ENCODE data around the gene CYP24A1. TPM values are rescaled to one million over a fixed set of nuclear protein-coding genes. Genes with fewer than 3 reads are reported as not detected.
A peak's percentile ranks its signal among the peaks of the same experiment; 100 is the strongest.

CYP24A1 gene
- total RNA-seq (2022) (0.28 and 0.34 TPM in 2 replicates), Bru-seq, nascent RNA (percentile 17 among the genes with signal in this experiment), BruChase-seq, experiment 1, labeled RNA remaining after a 6-hour chase (percentile 16 among the genes with signal in this experiment), BruChase-seq, experiment 2, labeled RNA remaining after a 2-hour chase (percentile 22 among the genes with signal in this experiment)
- long read RNA-seq, partial matches to known transcripts: 0 of 1 reads
- long read RNA-seq, other reads (novel, unspliced or antisense): 1 of 1 reads

DNA sequence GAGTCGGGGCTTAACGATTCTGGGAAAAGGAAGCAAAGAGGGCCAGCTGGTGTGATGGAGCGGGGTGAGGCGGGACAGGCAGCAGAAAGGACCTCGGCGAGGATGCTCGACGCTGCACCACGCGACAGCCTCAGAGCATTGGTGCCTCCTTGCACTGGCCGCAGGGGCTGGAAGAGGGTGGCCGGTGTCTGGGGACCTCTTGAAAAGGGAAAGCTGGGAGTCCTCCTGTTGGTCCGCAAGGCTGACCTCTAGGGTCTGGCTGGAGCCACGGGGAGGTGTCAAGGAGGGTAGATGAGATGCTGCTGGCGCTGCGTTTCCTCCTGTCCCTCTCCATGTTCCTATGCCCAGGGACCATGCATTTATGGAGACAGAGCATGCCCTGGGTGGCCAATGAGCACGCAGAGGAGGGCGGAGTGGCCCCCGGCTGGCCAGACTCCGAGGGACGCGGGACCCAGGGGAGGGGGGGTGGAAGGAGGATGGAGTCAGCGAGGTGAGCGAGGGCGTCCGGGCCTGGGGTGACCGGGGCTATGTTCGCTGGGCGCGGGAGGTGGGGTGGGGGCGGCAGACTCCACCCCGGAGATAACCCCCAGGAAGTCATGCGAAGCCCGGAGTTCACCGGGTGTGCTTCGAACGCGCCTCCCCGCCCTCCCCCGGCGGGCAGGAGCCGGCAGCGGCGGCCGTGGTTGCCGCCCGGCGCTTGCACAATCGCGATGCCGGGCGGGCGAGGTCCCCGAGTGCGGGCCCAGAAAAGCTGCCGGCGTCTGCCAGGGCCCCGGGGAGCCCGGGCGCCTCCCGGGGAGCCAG lies at the start of gene CYP24A1:
Gene CYP24A1, minus strand, starts transcription at position 334 of the 804 bp plus-strand sequence. CDS start 407 bp downstream, outside the sequence.
- Mint-ChIP-seq H3K36me3 (ENCODE audit: insufficient read depth, unreplicated experiment) (no peaks in the 10 kb centered on the region), H3K27ac (ENCODE audit: low read depth, unreplicated experiment) (no peak within 1 kb of the TSS), H3K27me3 (ENCODE audit: insufficient read depth, unreplicated experiment) (no peaks in the 10 kb centered on the region), H3K4me3 (ENCODE audit: unreplicated experiment) (peak within 1 kb of the TSS; percentile 67), H3K4me1 (ENCODE audit: insufficient read depth, unreplicated experiment) (peaks cover 20% of the 10 kb centered on the region), H3K9me3 (ENCODE audit: unreplicated experiment) (no peaks in the 10 kb centered on the region)
- DNase-seq (ENCODE audit: unreplicated experiment): peak; percentile 41
- CTCF ChIA-PET: interaction anchor here (2.6 kb wide), 1 partner anchor 68 kb away, joined by 8 read pairs; no protein-coding TSS in a partner anchor
- BruUV-seq (replicated peaks): no TSS peak
- intact Hi-C loops (cut with micrococcal nuclease): no loop called here
- TF ChIP-seq, protein P1, sequence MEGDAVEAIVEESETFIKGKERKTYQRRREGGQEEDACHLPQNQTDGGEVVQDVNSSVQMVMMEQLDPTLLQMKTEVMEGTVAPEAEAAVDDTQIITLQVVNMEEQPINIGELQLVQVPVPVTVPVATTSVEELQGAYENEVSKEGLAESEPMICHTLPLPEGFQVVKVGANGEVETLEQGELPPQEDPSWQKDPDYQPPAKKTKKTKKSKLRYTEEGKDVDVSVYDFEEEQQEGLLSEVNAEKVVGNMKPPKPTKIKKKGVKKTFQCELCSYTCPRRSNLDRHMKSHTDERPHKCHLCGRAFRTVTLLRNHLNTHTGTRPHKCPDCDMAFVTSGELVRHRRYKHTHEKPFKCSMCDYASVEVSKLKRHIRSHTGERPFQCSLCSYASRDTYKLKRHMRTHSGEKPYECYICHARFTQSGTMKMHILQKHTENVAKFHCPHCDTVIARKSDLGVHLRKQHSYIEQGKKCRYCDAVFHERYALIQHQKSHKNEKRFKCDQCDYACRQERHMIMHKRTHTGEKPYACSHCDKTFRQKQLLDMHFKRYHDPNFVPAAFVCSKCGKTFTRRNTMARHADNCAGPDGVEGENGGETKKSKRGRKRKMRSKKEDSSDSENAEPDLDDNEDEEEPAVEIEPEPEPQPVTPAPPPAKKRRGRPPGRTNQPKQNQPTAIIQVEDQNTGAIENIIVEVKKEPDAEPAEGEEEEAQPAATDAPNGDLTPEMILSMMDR (IDR thresholded peaks at IDR 0.05; ENCODE audit: unreplicated experiment): no peak
- POLR2A ChIA-PET: interaction anchor here (0.9 to 2.6 kb wide), 3 partner anchors 15 to 267 kb away, joined by 3 to 13 read pairs (median 7); no protein-coding TSS in a partner anchor

DNA sequence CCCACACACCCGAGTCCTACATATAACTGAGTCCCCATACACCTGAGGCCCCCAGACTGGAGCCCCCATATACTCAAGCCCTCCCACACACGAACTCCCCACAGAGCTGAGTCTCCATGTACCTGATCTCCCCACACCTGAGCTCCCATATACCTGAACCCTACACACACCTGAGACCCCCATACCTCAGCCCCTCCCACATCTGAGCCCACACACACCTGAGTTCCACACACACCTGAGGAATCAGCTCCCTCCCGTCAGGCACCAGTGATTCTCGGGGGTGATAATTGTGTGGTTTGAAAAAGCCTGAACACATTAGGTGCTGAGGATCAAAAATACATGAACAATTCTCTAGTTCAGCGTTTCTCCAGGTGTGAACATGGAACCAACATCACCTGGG lies 49.5 kb upstream of the CYP24A1 start:
- Mint-ChIP-seq H3K4me3 (ENCODE audit: unreplicated experiment) (no peak overlapping the region), H3K36me3 (ENCODE audit: insufficient read depth, unreplicated experiment) (peaks cover 23% of the 10 kb centered on the region), H3K27ac (ENCODE audit: low read depth, unreplicated experiment) (no peak overlapping the region), H3K27me3 (ENCODE audit: insufficient read depth, unreplicated experiment) (no peaks in the 10 kb centered on the region), H3K9me3 (ENCODE audit: unreplicated experiment) (no peaks in the 10 kb centered on the region), H3K4me1 (ENCODE audit: insufficient read depth, unreplicated experiment) (peaks cover 10% of the 10 kb centered on the region)
- TF ChIP-seq, protein P1 (IDR thresholded peaks at IDR 0.05; ENCODE audit: unreplicated experiment): no peak
- no TSS peak for BruUV-seq (replicated peaks)
- no peak for DNase-seq (ENCODE audit: unreplicated experiment)
- POLR2A ChIA-PET: interaction anchor here (0.6 to 1.0 kb wide), 5 partner anchors 9 to 627 kb away, joined by 3 to 4 read pairs (median 3); partner anchors contain the start of gene PFDN4
- CTCF ChIA-PET: interaction anchor here (0.6 to 13.6 kb wide), 8 partner anchors 12 to 757 kb away, joined by 3 to 339 read pairs (median 6); partner anchors contain the start of gene PFDN4
- intact Hi-C loops (cut with micrococcal nuclease): loop anchor here (10.0 kb wide), 2 partner anchors 162 to 1952 kb away; no protein-coding TSS in a partner anchor

DNA sequence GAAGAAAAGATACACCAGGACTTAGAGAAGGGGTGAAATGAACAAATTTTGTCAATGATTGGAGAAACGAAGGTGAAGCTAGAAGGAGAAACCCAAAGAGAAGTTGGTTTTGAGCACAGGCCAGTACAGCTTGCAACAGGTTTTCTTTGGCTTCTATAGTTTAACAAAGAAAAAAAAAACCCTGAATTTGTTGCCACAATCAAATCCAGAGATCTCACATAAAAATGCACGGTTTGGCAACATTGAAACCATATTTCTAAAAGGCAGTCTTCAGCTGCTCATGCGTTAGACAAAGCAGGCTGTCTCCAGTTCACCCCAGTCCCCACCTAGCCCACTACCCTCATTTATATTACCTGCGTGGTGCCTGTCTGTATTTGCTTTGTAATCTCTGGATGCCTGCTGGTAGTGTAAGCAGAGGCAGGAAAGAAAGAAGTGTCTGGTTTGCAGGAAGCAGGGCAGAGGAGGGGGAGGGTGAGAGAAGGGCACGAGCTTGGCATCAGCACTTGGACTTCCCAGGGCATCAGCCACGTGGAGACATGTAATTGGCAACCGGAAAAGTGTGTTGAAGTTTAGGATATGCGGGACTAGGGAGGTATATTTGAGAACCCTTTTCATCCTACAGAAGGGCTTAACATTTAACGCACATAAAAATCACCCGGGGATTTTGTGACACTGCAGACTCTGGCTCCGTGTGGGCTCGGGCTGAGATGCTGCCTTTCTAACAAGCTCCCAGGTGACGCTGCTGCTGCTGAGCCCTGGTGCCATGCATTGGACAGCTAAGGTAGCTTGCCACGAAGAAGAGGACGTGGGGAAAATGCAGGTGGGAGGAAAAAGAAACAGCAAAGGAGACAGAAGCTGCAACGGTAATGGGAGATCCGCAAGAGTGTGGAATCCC lies 48.5 kb upstream of the CYP24A1 start:
- Mint-ChIP-seq H3K27me3 (ENCODE audit: insufficient read depth, unreplicated experiment) (no peaks in the 10 kb centered on the region), H3K9me3 (ENCODE audit: unreplicated experiment) (no peaks in the 10 kb centered on the region), H3K4me3 (ENCODE audit: unreplicated experiment) (no peak overlapping the region), H3K36me3 (ENCODE audit: insufficient read depth, unreplicated experiment) (peaks cover 33% of the 10 kb centered on the region), H3K4me1 (ENCODE audit: insufficient read depth, unreplicated experiment) (peaks cover 10% of the 10 kb centered on the region), H3K27ac (ENCODE audit: low read depth, unreplicated experiment) (no peak overlapping the region)
- intact Hi-C loops (cut with micrococcal nuclease): loop anchor here (10.0 kb wide), 2 partner anchors 163 to 1953 kb away; no protein-coding TSS in a partner anchor
- no TSS peak for BruUV-seq (replicated peaks)
- CTCF ChIA-PET: interaction anchor here (0.6 to 13.6 kb wide), 12 partner anchors 9 to 458 kb away, joined by 3 to 339 read pairs (median 3); partner anchors contain the start of gene PFDN4
- TF ChIP-seq, protein P1 (IDR thresholded peaks at IDR 0.05; ENCODE audit: unreplicated experiment): no peak
- DNase-seq (ENCODE audit: unreplicated experiment): no peak
- POLR2A ChIA-PET: interaction anchor here (0.6 to 1.6 kb wide), 7 partner anchors 11 to 139 kb away, joined by 3 to 5 read pairs (median 3); partner anchors contain the start of gene PFDN4
